ENCODE measurements around the gene HIVEP2.

HIVEP2 gene

DNA sequence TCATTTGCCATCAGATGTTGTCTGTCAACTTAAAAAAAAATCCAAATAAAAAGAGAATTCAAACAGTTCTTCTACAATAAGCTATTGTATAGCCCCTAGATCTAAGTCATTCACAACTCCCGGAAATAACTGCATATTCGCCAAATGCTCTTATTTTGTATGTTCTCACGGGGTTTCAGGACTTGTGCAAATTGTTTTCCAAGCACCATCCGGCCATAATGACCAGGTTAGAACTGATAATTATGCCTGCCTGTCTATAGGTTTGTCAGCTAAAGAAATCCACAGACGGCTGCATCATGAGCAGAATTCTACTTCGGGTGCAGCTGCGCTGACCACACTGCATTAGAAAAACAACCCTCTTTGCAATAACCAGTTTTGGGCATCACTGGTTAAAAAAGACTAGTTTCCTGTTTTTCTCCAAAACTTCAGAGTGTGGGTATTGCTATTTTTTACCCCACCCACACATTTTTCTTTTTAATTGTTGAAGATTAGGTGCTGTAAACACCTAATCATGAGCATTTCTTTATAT lies 87.7 kb downstream of the HIVEP2 start:
- no peak for DNase-seq

GRCh38 chr6:142856624-142857232 lies 88.2 kb downstream of the HIVEP2 start:
- no peak for DNase-seq

DNA sequence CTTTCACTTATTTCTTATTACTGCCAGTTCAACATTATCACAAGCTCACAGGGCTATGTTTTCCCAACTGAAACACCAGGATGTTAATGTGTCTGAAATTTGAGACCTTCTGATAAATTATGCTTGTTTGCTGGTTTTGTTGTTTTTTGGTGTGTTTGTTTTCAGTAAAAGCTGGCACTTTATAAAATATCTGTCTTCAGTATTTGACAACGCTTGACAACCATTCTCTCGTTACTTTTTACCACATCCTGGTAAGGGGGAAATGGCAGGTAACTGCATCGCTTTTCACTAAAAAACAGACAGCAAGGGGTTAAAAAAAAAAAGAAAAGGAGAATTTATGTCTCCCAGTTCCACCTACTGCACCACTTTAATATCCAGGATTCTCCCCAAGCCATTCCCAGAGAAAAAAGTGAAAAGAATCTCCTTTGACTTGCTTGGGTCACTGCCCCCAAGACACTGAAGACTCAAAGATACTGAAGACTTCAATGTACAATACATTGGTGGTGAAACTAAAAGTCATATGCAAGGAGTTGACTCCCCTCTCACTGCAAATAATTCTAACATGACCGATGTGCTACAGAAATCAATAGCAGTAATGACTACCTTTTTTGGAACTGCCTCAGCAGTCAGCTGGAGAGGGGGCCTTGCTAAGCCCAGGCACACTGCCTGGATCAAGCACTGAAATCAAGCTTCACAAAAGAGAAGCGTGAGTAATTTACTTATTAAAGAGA lies 88.9 kb downstream of the HIVEP2 start:
- DNase-seq = no peak

DNA sequence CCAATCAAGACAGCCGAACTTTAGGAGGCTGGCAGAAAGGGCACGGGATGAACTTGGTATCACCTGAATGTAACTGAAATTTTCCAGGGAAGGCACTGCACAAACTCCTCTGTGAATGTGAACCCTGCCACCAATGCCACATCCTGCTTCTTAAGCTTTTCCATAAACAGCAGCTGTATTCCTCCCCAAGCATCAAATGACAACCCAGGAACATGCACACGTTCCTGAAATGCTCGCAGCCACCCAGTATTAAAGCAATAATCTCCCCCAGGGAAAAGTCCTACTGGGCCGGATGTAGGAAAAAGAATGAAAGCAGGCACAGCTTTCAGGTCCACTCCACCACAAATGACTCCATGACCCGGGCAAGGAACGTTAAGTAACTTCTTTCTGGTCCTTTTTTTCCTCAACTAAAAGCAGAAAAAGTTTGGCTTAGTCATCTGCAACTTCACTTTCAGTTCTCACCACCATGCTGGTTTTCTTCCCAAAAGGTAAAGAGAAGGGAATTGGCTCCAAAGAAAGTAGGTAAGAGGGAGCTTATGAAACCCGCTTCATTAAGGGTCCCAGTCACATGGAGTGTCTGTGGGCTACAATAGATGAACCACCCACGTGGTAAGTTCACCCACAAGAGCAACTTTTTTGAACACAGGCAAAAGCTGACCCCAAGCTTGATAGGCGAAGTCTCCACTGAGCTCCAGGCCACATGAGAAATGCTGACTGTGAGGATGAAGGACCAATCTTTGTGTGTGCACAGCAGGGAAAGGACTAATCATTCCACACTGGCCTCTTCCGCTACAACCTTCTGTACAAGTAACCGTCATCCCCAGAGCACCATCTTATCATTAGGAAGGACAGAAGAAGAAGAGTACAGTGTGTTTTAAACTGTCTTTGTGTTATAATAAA lies 90.1 kb downstream of the HIVEP2 start:
- no peak for DNase-seq

DNA sequence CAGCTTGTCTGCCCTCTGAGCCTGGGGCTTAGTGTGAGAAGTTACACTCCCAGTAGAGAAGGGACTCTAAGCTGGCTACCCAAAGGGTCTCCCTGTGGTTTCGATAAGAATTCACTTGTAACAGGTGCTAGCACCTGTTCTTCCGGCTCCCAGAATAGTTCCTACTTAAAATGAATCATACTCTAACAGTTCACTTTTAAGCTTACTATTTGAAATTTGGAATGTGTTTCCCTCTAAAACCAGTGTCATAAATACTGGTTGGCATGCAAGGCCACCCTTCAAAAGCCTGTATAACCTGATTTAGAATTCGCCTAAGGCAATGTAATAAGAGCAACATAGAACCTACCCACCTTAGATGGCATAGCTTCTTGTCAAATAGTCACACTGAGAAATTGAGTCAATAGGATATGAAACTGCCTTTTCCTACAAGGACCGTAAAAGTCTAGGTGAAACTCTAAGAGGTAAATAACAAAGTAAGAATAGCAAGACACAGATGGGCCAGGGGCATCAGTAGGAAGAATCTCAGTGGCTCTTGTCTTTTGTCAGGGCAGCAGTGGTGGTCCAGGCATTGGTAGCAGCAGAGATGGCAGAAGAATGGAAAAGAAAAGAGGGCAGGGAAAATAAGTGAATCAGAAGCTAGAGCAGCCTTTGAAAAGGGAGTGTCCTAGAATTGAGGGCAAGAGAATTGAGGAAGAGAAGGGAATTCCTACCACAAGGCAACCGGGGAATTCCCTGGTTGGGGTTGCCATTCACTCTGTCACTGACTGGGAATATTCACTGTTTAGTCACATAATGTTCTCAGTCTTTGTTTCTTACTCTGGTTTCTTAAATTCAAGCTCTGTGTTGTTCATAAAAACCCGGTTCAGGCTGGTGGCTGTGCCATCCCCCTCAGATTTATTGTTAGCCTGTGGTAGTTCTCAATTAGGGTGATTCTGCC lies 91.5 kb downstream of the HIVEP2 start:
- no peak for DNase-seq

- DNase-seq = no peak
Observed at GRCh38 chr6:142851601-142852000, 93.4 kb downstream of the HIVEP2 start.

- DNase-seq = no peak
Observed at GRCh38 chr6:142850679-142851423, 94.1 kb downstream of the HIVEP2 start.

- no peak for DNase-seq
Observed at GRCh38 chr6:142848976-142849375, 96.0 kb downstream of the HIVEP2 start.

DNA sequence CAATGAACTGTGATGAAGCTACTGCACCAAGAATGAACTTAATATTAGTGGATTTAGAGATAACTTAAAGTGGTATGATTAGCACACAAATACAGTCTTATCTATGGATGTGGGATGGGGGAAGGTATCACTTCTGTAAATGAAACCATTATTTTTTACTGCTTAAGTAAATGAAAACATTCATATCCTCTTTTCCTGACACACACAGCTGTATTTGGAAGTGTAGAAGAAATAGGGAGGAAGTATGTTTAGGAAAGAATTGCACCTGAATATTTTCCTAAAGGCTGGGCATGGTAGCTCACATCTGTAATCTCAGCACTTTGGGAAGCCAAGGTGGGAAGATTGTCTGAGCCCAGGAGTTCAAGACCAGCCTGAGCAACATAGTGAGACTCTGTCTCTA lies 96.8 kb downstream of the HIVEP2 start:
- no peak for DNase-seq

- DNase-seq = no peak
Observed at GRCh38 chr6:142846883-142847287, 98.1 kb downstream of the HIVEP2 start.

DNA sequence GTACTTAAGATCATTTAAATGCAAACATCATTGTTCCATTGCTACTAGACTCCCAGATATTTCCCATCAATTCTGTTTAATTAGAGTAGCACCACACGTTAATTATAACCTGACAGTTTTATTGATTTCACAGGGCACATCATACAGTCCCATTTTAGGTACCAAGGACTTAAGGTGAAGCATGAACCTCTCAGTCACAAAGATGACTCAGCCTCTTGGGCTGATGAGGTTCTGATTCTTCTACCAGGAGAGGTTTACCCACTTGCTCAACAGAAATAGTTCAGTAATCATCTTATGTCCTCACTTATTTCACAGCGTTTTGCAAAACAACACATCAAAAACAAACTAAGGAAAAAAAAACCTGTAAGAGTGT lies 98.5 kb downstream of the HIVEP2 start:
- no peak for DNase-seq

GRCh38 chr6:142845624-142846458 lies 99.1 kb downstream of the HIVEP2 start:
- DNase-seq = no peak

DNA sequence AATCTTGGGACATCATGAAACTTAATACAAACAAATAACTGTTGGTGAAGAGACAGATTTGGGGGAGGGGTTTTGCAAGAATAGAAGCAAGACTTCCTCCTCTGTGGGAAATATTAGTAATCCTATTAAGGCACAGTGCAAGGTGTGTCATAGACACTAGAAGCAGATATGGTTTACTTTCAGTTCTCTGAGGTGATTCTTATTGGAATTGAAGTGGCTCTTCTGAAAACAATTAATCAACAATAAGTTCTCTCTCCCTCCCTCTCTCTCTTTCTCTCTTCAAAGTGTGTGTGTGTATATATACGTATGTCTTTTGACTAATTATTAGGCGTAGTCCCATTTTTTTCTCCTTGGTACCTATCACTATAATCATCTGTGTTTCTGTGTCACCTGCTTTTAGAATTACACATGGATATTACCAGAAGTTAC lies 99.8 kb downstream of the HIVEP2 start:
- DNase-seq = no peak

GRCh38 chr6:142844065-142844755 lies 100.8 kb downstream of the HIVEP2 start:
- no peak for DNase-seq

- DNase-seq = no peak
Observed at GRCh38 chr6:142843361-142843760, 101.6 kb downstream of the HIVEP2 start.

DNA sequence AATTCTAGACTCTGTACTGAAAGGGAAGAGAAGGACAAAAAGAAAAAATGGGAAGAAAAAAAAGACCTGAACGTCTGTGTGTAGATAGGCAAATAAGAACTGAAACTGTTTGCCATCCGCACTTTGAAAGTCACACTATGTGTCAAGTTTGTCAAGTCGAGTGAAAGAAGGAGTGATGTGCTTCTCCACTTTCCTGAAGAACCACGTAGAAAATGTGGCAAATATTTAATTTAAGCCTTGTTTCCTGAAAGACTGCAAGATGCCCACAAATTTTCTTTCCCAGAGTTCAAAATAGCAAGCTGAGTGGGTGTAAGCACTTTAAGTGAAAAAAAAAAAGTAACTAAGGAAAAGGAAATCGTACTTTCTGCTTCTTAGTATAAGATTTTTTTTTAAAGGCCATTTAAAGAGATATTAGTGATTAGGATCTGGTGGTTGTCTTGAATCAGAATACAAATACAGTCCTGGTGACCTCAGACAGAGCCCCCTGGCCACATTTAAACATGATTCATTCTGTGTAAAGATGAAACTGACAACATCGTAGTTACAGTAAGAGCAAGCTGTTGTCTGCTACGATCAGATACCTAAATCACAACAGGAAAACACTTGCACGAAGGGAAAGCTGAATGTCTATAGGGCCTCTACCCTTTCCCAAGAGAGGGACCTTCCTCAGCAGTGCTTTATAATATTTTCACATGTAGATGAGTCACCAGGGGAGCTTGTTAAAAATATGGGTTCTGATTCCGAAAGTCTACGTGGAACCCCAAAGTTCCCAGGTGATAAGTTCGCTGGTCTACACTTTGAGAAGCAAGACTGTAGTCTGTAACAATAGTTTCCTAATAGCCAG lies 102.3 kb downstream of the HIVEP2 start:
- DNase-seq = no peak

GRCh38 chr6:142841915-142842314 lies 103.1 kb downstream of the HIVEP2 start:
- DNase-seq = no peak

DNA sequence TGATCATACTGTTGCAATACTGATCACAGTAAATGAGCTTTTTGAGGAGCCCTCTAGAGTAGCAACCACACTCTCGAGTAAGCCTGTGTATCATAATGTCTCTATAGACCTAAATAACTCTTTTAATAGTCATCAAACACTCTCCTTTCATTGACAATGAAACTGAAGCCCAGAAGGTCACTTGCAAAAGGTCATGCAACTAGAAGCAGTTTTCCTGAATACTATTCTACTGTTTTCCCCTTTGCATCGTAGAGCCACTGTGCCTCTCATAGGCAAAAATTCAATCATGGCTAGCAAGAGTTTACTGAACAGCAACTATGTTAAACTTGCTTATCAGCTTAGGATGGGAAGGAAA lies 105.3 kb downstream of the HIVEP2 start:
- no peak for DNase-seq
